ENCODE results near the gene NCAPD3.
"Not testable (repeated sequence)": the region's sequence is repeated elsewhere in the genome, so short reads cannot be mapped to it uniquely, and the experiment has no call there.

The NCAPD3 gene

GRCh38 chr11:134224710-134225664, 1.2 kb upstream of the NCAPD3 start:
- DNase-seq: peak; percentile 57 to 69

DNA sequence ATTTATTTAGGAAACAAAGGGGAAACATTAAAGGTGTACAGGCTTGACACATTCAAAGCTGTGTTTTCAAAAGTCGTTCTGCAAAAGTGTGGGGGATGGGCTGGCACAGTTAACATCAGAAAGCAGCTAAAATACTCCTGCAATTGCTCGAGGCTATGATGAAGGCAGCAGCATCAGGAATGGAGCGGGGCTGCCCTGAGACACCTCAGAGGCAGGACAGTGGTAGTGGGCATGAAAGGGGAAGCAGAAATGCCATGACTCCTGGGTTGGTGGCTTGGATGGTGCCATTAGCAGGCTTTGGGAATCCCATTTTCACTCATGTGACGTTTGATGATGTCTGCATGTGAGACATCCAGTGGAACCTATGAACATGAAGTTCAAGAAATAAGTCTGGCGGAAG, 646 bp downstream of the NCAPD3 start:
- DNase-seq: peak in 1 of 2 experiments; percentile 21

DNA sequence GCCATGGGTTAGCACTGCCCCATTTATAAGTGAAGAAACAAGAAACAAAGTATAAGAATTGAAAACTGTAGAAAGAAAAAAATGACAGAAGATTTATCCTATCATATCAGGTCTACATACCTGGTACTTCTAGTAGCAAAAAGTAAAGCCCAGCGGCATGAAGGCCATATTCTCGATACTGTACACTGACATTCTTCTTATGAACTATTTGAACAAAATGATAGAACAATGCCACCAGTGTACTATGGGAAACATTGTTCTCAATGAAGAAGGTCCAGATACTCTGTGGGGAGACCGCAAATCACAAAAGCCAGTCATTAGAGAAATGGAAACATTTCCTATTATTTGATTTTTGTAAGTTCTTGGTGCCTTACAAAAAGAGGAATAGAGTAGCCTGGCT, 7.0 kb downstream of the NCAPD3 start:
- DNase-seq: no peak

GRCh38 chr11:134215836-134216235, 7.9 kb downstream of the NCAPD3 start:
- no peak for DNase-seq

DNA sequence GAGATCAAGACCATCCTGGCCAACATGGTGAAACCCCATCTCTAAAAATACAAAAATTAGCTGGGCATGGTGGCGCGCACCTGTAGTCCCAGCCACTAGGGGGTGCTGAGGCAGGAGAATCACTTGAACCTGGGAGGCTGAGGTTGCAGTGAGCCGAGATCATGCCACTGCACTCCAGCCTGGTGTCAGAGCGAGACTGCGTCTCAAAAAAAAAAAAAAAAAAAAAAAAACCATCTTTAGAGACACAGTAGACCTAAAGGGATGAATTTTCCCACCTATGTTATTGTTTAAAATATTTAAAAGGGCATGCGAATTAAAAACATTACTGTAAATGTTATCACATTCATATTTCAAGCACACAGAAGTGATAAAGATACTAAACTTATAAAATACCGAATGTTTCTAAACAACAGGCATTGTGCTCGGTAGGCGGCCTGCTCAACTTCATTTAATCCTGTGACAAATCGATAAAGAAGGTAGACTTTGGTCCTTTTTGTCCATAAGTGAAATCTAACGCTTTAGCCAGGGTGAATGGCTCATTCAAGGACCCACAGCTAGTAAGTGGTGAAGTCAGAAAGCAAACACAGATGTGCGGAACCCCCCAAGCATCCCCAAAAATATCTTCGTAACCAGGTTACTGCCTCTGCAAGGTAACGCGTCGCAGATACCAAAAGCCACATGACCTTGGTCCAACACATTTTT, 16.1 kb downstream of the NCAPD3 start:
- peak; percentile 9 to 11 for DNase-seq

DNA sequence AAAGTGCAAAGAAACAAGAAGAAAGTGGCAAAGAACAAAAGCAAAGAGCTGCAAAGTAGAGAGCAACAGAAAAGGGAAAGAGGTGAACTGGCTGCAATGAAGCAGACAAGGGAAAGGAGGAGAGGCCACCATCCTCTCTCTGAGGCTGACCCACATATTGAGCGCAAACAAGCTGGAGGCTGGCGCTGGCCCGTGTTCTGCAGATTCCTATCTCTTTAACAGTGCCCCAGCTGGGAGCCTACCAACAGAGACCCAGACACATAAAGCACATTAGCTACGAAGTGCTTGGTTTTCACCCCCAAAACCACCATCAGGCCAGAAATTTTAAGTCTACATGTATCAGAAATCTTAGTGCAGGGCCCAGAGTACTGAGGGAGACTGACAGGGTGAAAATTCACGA, 17.6 kb downstream of the NCAPD3 start:
- no peak for DNase-seq

- no peak for DNase-seq
These were observed 18.0 kb downstream of the NCAPD3 start for GRCh38 chr11:134205729-134206128.

DNA sequence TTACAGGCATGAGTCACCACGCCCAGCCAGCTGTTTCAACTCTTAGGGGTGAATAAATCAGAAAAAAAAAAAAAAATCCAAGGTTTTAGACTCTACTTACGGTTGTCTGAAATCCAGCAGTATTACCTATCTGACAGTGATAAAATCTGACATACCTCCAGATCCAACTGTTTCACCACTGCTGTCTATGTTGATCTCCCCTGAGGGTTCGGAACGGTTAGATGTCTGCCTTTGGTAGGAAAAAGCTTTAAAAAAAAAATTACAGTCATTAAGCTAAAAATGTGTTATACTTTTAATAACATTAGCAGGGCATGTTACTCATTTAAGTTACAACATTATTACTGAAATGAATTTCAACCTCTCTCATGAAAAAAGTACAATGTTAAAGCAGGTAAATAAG, 21.1 kb downstream of the NCAPD3 start:
- no peak for DNase-seq

DNA sequence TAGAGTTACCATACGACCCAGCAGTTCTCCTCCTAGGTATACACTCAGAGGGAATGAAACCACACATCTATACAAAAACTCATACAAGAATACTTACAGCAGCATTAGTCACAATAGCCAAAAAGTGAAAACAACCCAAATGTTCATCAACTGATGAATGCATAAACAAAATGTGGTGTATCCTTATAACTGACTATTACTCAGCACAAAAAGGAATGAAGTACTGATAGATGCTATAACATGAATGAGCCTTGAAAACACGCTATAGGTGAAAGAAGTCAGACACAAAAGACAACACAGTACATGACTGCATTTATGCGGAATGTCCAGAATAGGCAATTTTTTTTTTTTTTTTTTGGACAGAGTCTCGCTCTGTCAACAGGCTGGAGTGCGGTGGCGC, 23.1 kb downstream of the NCAPD3 start:
- DNase-seq: no peak

DNA sequence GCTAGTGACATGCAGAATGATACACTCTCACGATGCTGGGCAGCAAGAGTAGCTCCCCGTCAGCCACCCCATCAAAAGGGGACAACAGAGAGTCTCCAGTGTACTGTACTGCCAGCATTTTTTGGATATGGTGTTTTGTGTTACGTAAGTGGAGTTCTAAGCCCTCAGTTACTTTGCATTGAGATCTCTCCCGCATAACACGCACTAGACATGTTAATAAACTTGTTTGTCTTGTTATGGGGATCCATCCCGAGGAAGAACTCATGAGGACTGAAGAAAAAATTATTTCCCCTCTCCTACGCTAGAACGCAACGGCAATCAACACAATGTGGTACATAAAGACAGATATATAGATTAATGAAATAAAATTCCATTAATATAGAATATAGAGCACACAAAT, 24.2 kb downstream of the NCAPD3 start:
- DNase-seq: no peak

DNA sequence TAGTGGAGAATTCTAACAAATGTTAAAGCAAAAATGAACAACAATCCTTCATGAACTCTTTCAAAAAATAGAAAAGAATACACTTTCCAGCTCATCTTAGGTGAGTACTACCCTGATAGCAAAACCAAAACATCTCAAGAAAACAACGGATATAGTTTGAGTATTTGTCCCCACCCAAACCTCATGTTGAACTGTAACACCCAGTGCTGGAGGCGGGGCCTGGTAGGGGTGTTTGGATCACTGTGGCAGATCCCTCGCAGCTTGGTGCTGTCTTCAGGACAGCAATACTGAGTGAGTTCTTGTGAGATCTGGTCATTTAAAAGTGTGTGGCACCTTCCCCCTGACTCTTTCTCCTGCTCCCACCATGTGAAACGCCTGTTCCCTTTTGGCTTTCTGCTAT, 27.0 kb downstream of the NCAPD3 start:
- no peak for DNase-seq

GRCh38 chr11:134188092-134188491, 35.7 kb downstream of the NCAPD3 start:
- not testable (repeated sequence) for DNase-seq

- DNase-seq: no peak
These were observed 42.1 kb downstream of the NCAPD3 start for GRCh38 chr11:134181707-134182106.

GRCh38 chr11:134178032-134178674, 45.6 kb downstream of the NCAPD3 start:
- DNase-seq: no peak

DNA sequence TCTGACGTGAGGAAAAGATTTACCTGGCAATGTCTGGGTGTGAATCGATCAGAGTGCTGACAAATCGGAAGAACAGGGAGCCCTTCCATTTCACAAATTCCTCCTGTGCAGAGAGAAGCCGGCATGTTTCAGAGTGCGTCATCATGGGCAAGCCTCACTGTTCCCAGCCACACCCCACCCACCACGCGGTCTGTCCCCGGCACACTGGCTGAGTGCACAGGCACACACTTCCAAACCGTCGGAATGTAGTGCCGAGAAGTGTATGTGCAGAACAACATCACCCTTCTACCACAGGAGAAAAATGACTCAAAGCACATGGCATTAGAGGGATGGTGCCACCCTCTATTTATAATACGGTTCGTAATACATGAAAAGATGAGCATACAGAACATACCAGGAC, 47.5 kb downstream of the NCAPD3 start:
- no peak for DNase-seq

DNA sequence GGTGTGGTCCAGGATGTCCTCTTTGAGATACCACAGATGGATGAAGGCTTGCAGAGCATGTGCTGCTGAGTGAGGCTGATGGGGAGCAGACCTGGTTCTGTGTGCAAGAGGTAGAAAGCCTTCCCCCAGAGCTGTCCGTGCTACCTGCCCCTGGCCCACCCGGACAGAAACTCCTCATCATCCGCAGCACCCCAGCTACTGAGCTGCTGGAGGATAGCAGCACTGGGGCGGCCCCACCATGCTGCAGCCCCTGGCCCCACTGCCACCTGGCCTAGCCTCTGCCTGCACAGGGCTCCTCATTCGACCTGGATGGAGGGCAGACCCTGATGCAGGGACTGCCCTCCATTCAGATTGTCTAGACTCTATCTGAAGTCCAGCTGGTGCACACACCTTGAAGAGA, 50.5 kb downstream of the NCAPD3 start:
- no peak for DNase-seq

DNA sequence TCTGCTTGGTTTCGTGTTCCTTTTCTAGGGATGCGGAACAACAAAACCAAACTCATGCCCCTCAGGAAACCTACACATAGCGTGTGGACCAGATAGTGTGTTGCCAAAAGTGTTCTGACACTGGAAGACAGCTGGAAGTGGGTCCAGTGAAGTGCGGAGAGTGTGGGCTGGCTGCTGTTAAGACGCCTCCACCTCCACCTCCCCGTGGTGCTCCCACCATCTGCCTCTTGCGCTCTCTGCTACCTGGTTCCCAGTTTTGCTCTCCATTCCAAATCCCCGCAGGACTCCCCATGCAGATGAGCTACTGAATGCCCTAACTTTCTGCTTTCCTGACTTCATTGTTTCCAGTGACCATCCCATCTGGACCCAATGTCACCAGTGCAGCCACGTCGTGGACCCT, 51.8 kb downstream of the NCAPD3 start:
- no peak for DNase-seq

DNA sequence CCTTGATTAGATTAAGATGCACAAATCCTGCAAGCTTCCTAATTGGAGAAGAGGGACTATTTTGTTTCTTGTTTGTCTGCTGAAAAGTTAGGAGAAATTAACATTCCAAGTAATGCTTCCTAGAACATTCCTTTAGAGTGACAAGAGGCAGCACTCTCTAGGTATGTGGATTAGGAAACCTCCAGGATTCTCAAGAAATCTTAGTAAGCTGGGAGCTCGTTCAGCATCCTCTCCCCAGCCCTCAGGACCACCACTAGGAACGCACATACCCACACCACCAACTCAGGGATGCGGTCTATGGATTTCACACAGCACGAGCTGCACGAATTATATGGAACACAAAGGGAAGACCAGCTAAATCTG, 52.9 kb downstream of the NCAPD3 start:
- no peak for DNase-seq

GRCh38 chr11:134170177-134170918, 53.4 kb downstream of the NCAPD3 start:
- DNase-seq: no peak

DNA sequence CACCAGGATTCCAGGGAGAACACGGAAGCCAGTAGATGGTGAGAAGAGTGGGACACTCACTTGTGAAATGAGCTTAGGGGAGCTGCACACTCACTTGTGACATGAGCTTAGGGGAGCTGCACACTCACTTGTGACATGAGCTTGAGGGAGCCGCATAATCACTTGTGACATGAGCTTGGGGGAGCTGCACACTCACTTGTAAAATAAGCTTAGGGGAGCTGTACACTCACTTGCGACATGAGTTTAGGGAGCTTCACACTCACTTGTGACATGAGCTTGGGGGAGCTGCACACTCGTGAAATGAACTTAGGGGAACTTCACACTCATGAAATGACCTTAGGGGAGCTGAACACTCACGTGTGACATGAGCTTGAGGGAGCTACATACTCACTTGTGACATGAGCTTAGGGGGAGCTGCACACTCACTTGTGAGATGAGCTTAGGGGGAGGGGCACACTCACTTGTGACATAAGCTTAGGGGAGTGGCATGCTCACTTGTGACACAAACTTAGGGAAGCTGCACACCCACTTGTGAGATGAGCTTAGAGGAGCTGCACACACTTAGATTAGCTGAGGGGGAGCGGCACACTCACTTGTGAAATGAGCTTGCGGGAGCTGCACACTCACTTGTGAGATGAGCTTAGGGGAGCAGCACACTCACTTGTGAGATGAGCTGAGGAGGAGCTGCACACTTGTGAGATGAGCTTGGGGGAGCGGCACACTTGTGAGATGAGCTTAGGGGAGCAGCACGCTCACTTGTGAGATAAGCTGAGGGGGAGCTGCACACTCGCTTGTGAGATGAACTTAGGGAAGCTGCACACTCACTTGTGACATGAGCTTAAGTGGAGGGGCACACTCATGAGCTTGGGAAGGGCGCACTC, 59.0 kb downstream of the NCAPD3 start:
- no peak for DNase-seq

- DNase-seq: no peak
These were observed 64.1 kb downstream of the NCAPD3 start for GRCh38 chr11:134159652-134160051.

DNA sequence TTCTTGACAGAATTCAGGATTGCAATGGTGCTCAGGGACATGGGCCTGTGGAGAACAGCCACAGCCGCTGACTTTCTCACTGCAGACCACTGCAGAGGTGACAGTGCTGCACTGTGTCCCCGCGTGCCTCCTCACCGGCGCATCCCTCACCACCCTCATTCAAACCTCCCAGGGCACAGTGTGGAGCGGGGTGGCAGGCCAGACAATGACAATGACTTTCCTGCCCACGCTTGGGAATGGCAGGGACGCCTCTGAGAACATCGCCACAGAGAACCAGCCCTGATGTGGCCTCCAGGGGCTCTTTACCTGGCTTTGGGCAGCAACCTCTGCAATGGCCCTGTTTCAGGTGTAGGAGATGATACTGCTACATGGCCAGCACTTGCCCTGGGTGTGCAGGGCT, 65.7 kb downstream of the NCAPD3 start:
- no peak for DNase-seq
